ENCODE measurements around the gene FAH.

DNA sequence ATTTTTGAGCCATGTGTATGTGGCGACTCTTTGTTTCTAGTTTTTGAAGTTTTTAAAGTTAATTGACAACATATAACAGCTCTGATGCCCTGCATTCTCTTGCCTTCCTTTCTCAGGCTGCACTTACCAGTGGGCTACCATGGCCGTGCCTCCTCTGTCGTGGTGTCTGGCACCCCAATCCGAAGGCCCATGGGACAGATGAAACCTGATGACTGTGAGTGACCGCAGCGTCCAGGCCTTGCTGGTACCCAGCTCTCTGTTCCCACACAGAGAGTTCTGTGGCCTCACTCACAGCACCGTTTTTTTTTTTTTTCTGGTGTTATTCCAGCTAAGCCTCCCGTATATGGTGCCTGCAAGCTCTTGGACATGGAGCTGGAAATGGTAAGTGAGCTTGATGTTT lies 15.1 kb downstream of the FAH start:
- TF ChIP-seq, protein P1, sequence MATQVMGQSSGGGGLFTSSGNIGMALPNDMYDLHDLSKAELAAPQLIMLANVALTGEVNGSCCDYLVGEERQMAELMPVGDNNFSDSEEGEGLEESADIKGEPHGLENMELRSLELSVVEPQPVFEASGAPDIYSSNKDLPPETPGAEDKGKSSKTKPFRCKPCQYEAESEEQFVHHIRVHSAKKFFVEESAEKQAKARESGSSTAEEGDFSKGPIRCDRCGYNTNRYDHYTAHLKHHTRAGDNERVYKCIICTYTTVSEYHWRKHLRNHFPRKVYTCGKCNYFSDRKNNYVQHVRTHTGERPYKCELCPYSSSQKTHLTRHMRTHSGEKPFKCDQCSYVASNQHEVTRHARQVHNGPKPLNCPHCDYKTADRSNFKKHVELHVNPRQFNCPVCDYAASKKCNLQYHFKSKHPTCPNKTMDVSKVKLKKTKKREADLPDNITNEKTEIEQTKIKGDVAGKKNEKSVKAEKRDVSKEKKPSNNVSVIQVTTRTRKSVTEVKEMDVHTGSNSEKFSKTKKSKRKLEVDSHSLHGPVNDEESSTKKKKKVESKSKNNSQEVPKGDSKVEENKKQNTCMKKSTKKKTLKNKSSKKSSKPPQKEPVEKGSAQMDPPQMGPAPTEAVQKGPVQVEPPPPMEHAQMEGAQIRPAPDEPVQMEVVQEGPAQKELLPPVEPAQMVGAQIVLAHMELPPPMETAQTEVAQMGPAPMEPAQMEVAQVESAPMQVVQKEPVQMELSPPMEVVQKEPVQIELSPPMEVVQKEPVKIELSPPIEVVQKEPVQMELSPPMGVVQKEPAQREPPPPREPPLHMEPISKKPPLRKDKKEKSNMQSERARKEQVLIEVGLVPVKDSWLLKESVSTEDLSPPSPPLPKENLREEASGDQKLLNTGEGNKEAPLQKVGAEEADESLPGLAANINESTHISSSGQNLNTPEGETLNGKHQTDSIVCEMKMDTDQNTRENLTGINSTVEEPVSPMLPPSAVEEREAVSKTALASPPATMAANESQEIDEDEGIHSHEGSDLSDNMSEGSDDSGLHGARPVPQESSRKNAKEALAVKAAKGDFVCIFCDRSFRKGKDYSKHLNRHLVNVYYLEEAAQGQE (IDR thresholded peaks at IDR 0.05; ENCODE audit: unreplicated experiment): no peak
- TF ChIP-seq, protein P2, sequence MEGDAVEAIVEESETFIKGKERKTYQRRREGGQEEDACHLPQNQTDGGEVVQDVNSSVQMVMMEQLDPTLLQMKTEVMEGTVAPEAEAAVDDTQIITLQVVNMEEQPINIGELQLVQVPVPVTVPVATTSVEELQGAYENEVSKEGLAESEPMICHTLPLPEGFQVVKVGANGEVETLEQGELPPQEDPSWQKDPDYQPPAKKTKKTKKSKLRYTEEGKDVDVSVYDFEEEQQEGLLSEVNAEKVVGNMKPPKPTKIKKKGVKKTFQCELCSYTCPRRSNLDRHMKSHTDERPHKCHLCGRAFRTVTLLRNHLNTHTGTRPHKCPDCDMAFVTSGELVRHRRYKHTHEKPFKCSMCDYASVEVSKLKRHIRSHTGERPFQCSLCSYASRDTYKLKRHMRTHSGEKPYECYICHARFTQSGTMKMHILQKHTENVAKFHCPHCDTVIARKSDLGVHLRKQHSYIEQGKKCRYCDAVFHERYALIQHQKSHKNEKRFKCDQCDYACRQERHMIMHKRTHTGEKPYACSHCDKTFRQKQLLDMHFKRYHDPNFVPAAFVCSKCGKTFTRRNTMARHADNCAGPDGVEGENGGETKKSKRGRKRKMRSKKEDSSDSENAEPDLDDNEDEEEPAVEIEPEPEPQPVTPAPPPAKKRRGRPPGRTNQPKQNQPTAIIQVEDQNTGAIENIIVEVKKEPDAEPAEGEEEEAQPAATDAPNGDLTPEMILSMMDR (conservative IDR thresholded peaks at IDR 0.05; ENCODE audit: low read depth in 2 of 2): no peak
- TF ChIP-seq POLR2AphosphoS5 (IDR thresholded peaks at IDR 0.05; ENCODE audit: low read depth) (no peak), EZH2 (IDR thresholded peaks at IDR 0.05; ENCODE audit: low read depth, unreplicated experiment) (no peak), EZH2phosphoT487 (IDR thresholded peaks at IDR 0.05; ENCODE audit: unreplicated experiment) (no peak), CREB1 (CRISPR knock-in tag; IDR thresholded peaks at IDR 0.05; ENCODE audit: low read depth) (no peak)
